Measurements from ENCODE around the gene MYL6. TPM values are rescaled to one million over a fixed set of nuclear protein-coding genes. Genes with fewer than 3 reads are reported as not detected.

Gene MYL6
- total RNA-seq, 2 donors from 2014 or later = 974 to 1,528 TPM

DNA sequence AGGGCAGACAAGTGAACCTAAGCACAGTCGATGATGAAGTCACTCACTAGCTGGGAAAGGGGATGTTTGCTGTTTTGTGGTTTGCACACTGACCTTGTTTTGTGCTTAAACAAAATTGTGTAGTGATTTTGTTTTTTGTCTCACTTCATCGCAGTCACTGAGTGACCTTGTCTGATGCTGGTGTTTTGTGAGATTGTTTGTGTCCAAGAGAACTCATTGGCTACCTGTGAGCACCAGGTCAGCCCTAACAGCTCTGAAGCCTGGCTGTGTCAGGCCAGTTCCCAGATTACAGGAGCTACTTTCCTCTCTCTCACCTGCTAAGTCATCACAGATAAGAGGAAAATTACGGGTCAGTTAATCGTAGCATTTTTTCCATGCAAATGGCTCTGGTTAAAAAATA, 34.0 kb upstream of the MYL6 start:
- Mint-ChIP-seq H3K4me3 (peak overlapping the region; percentile 28), H3K4me1 (peaks cover 34% of the 10 kb centered on the region), H3K27ac (peak overlapping the region; percentile 71), H3K27me3 (no peaks in the 10 kb centered on the region), H3K36me3 (ENCODE audit: low read depth) (peaks cover 60% of the 10 kb centered on the region), H3K9me3 (no peaks in the 10 kb centered on the region)
- ATAC-seq (replicated peaks) = no peak

DNA sequence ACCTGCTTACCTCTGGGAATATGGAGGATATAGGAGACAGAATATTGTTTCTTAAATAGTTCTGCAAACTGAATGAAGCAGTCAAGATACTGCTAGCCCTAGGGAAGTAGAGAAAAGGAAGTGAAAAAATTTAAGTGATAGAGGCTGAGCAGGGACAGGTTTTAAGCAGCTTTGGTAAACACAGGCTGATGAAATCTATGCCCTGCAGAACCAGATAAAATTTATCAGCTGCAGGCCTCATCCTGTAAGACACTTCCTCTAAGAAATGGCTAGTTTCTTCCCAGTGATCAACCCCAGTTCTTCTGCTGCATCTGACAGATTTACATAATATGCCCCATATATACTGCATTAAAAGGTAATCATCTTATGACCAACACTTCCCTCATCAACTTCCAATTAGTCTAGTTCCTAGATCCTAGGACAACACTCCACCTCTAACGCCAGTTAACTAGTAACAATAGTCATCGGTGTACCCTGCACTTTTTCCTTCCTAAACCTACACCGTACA, 31.4 kb upstream of the MYL6 start:
- H3K27me3 Mint-ChIP-seq = no peaks in the 10 kb centered on the region
- H3K4me3 Mint-ChIP-seq = peak overlapping the region; percentile 98
- no peaks in the 10 kb centered on the region for H3K9me3 Mint-ChIP-seq
- no peak for ATAC-seq (replicated peaks)
- H3K36me3 Mint-ChIP-seq (ENCODE audit: low read depth) = peaks cover 62% of the 10 kb centered on the region
- H3K27ac Mint-ChIP-seq = peak overlapping the region; percentile 83
- peaks cover 42% of the 10 kb centered on the region for H3K4me1 Mint-ChIP-seq

DNA sequence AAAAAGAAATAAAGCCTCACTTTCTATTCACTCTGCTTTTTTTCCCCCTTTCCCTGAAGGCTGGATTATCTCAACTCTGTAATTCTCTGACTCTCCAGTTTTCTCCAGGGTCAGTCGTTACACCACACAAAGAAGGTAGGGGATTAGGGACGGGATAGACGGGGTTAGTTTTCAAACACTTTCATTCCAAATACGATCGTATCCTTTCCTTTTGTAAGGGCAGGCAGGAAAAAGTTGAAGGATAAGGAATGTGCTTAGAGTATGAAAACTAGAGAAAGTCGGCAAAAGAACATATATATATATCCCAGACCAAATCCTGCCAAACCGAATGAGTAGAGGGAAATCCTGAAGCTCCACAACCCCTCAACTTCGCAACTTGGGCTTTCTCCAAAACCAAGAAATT, 30.7 kb upstream of the MYL6 start:
- H3K4me3 Mint-ChIP-seq = peak overlapping the region; percentile 98
- H3K27ac Mint-ChIP-seq = peak overlapping the region; percentile 83
- peaks cover 65% of the 10 kb centered on the region for H3K36me3 Mint-ChIP-seq (ENCODE audit: low read depth)
- no peak for ATAC-seq (replicated peaks)
- H3K9me3 Mint-ChIP-seq = no peaks in the 10 kb centered on the region
- peaks cover 49% of the 10 kb centered on the region for H3K4me1 Mint-ChIP-seq
- H3K27me3 Mint-ChIP-seq = no peaks in the 10 kb centered on the region

DNA sequence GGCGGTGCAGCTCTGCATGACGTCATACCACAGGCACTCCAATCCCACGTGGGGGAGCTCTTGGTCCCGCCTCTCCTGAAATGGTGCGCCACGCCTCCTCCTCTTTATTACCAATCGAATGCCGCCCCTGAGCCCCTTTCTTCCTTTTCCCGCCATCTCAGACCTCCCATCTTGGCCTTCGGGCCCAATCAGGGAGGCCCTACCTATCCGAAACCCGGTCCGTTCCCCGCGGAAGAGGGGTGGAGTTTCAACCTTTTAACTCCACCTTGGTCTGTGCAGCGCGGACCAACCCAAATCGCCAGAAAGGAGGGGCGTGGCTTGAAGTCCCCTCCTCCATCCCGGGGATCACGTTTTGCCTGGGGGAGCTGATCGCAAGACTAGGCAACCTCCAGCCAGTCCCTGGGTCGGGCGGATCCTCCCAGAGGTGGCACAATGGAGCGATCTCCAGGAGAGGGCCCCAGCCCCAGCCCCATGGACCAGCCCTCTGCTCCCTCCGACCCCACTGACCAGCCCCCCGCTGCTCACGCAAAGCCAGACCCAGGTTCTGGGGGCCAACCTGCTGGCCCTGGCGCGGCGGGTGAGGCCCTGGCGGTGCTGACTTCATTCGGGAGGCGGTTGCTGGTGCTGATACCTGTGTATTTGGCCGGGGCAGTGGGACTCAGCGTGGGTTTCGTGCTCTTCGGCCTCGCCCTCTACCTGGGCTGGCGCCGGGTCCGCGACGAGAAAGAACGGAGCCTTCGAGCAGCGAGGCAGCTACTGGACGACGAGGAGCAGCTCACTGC, 30.1 kb upstream of the MYL6 start, which contains the start of gene ESYT1:
Gene ESYT1 (plus strand): TSS at position 380 of the 782 bp plus-strand sequence. CDS start 53 bp downstream, at position 433.
- Mint-ChIP-seq H3K4me3 (peak within 1 kb of the TSS; percentile 98), H3K36me3 (ENCODE audit: low read depth) (peaks cover 71% of the 10 kb centered on the region), H3K4me1 (peaks cover 50% of the 10 kb centered on the region), H3K9me3 (no peaks in the 10 kb centered on the region), H3K27me3 (no peaks in the 10 kb centered on the region), H3K27ac (peak within 1 kb of the TSS; percentile 83)
- ATAC-seq (replicated peaks) = peak; percentile 95

DNA sequence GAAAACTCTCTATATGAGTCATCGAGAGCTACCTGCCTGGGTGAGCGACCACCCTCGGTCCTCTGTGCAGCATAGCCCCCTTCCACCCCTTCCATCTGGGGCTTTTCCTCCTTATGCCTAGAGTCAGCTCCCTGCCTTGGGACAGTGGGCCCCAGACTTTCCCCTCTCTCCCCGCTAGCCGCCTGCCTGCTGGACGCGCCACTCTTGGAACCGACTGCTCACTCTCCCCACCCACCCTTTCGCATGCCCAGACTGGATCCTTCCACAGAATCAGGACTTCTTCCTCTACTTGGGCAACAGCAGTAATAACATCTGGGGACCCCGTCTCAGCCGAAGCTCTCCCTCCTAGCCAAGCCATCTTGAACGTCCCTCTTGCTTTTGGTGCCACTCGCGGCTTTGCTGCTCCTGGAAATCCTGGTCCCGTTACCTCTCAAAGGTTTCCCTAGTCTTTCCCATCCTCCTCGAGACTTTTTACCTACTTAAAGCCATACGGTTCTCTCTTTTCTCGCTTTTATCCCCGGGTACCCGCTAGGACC, 29.4 kb upstream of the MYL6 start:
- Mint-ChIP-seq H3K4me1 (peaks cover 48% of the 10 kb centered on the region), H3K4me3 (peak overlapping the region; percentile 98), H3K36me3 (ENCODE audit: low read depth) (peaks cover 75% of the 10 kb centered on the region), H3K27me3 (no peaks in the 10 kb centered on the region), H3K9me3 (no peaks in the 10 kb centered on the region), H3K27ac (peak overlapping the region; percentile 83)
- ATAC-seq (replicated peaks) = no peak

DNA sequence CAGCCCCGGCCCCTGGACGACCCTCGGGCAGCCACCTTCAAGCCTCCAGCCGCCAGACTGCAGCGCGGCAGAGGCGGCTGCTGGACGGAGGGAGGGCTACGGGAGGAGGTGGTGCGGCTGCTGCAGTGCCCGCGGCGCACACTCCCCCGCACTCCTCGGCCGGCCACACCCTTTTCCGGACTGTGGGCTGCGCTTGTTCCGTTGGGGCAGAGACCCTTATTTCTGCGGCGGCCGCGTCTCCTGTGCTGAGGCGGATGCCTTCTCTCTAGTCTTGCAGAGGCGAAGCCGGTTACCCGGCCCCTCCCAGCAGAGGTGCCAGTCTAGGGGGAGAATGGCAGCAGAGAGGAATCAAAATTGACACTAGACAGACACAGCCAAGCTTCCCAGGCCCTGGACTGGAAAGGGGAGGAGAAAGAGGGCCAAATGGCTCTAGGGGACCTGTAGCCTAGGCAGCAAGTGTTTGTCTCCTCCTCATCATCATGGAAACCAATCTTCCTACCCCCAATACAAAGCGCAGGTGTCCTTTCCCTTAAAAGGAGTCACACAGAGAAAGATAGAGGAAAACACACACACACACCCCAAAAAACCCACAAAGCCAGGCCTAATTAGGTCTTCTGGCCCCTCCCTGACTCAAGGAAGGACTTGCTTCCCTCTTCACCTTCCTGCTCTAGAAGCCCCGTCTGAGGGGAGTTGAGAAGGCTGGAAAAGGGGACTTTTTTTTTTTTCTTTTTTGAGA, 28.8 kb upstream of the MYL6 start:
- H3K36me3 Mint-ChIP-seq (ENCODE audit: low read depth) = peaks cover 75% of the 10 kb centered on the region
- H3K27me3 Mint-ChIP-seq = no peaks in the 10 kb centered on the region
- H3K4me3 Mint-ChIP-seq = peak overlapping the region; percentile 98
- peak overlapping the region; percentile 83 for H3K27ac Mint-ChIP-seq
- no peaks in the 10 kb centered on the region for H3K9me3 Mint-ChIP-seq
- ATAC-seq (replicated peaks) = peak; percentile 27
- peaks cover 46% of the 10 kb centered on the region for H3K4me1 Mint-ChIP-seq

DNA sequence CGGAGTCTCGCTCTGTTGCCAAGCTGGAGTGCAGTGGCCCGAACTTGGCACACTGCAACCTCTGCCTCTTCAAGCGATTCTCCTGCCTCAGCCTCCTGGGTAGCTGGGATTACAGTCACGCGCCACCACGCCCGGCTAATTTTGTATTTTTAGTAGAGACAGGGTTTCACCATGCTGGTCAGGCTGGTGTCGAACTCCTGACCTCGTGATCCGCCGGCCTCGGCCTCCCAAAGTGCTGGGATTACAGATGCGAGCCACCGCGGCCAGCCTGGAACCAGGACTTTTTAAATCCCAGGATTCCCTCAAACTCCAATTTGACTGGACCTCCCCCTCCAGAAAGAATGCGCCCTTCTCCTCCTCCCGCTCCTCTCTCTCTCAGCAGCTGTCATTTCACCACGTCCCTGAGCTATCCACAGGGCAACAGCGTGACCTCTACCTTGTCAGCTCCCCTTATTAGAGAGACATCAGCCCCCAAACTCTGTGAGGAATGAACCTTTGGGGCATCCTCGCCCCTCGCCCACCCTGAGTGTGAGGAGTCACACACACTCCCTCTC, 28.1 kb upstream of the MYL6 start:
- peaks cover 47% of the 10 kb centered on the region for H3K4me1 Mint-ChIP-seq
- peak overlapping the region; percentile 83 for H3K27ac Mint-ChIP-seq
- no peaks in the 10 kb centered on the region for H3K9me3 Mint-ChIP-seq
- H3K27me3 Mint-ChIP-seq = no peaks in the 10 kb centered on the region
- H3K4me3 Mint-ChIP-seq = peak overlapping the region; percentile 98
- no peak for ATAC-seq (replicated peaks)
- H3K36me3 Mint-ChIP-seq (ENCODE audit: low read depth) = peaks cover 79% of the 10 kb centered on the region

DNA sequence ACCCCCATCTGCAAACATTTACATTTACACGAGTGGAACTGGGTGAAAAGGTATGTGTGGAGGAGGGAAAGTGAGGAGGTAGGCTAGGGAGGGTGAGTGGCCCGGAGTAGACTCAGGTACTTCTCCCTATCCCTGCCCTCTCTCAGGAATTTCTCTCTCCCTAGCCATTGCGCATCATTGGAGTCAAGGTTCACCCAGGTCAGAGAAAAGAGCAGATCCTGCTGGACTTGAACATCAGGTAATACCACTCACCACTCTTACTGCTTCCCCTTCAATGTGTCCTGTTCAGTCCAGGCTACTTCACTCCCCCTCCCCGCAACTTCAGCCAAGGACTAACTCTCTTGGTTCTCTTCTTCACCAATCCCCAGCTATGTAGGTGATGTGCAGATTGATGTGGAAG, 27.3 kb upstream of the MYL6 start:
- Mint-ChIP-seq H3K9me3 (no peaks in the 10 kb centered on the region), H3K27ac (peak overlapping the region; percentile 83), H3K27me3 (no peaks in the 10 kb centered on the region), H3K4me1 (peaks cover 47% of the 10 kb centered on the region), H3K36me3 (ENCODE audit: low read depth) (peaks cover 87% of the 10 kb centered on the region), H3K4me3 (peak overlapping the region; percentile 98)
- no peak for ATAC-seq (replicated peaks)

DNA sequence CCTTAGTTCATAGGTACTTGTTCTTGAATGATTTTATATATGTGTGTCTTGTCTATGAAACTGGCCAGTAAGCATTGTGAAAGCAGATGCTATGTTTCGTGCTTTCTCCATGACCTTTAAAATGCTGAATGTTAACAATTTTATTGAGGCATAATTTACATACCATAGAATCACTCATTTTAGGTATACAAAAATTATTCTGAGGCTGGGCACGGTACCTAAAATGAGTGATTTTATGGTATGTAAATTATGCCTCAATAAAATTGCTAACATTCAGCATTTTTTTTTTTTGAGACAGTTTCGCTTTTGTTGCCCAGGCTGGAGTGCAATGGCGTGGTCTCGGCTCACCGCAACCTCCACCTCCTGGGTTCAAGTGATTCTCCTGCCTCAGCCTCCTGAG, 23.3 kb upstream of the MYL6 start:
- H3K27ac Mint-ChIP-seq = no peak overlapping the region
- H3K36me3 Mint-ChIP-seq (ENCODE audit: low read depth) = peaks cover 99% of the 10 kb centered on the region
- H3K27me3 Mint-ChIP-seq = no peaks in the 10 kb centered on the region
- H3K9me3 Mint-ChIP-seq = no peaks in the 10 kb centered on the region
- peaks cover 39% of the 10 kb centered on the region for H3K4me1 Mint-ChIP-seq
- peak; percentile 44 for ATAC-seq (replicated peaks)
- peak overlapping the region; percentile 33 for H3K4me3 Mint-ChIP-seq

DNA sequence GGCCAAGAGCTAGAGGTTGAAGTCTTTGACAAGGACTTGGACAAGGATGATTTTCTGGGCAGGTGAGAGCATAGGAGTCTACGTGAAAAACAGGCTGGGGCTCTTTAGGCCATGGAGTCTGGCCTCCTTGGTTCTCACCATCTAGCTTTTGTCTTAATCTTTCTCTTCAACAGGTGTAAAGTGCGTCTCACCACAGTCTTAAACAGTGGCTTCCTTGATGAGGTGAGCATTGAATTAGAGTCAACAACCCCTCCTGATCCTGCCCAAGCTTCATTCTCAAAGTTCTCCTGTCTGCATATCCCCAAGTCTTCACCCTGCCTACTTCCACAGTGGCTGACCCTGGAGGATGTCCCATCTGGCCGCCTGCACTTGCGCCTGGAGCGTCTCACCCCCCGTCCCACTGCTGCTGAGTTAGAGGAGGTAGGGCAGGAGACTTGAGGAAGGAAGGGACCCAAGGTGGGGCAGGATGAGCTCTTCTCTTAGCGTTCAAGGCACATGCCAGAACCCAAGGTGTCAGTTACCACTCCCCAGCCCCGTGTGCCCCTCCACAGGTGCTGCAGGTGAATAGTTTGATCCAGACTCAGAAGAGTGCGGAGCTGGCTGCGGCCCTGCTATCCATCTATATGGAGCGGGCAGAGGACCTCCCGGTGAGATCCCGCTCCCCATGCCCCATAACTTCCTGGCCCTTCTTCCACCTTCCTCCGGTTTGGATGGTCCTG, 20.1 kb upstream of the MYL6 start:
- peaks cover 18% of the 10 kb centered on the region for H3K4me1 Mint-ChIP-seq
- H3K9me3 Mint-ChIP-seq = no peaks in the 10 kb centered on the region
- peak overlapping the region; percentile 17 for H3K4me3 Mint-ChIP-seq
- peaks cover 99% of the 10 kb centered on the region for H3K36me3 Mint-ChIP-seq (ENCODE audit: low read depth)
- peak overlapping the region; percentile 73 for H3K27ac Mint-ChIP-seq
- H3K27me3 Mint-ChIP-seq = no peaks in the 10 kb centered on the region
- no peak for ATAC-seq (replicated peaks)

DNA sequence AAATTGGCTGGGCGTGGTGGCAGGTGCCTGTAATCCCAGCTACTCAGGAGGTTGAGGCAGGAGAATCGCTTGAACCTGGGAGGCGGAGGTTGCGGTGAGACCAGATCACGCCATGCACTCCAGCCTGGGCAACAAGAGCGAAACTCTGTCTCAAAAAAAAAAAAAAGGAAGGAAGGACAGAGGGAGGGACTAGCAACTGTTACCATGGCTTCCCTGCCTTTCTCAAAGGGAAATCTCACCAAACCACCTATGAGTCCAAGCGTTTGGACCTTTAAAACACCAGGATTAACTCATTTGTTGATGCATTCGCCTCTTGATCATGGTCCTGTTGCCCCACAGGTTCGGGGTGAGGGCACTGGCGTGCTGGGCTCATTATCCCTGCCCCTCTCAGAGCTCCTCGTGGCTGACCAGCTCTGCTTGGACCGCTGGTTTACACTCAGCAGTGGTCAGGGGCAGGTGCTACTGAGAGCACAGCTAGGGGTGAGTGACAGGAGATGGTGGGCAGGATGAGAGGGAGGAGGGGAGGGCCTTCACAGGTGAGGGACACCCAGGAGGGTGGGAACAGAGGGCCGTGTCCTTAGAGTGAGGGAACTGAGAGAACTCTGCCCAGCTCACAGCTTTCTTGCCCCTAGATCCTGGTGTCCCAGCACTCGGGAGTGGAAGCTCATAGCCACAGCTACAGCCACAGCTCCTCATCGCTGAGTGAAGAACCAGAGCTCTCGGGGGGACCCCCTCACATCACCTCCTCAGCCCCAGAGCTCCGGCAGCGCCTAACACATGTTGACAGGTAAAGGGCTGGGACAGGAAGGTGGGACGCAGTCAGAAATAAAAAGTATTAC, 16.0 kb upstream of the MYL6 start:
- Mint-ChIP-seq H3K9me3 (no peaks in the 10 kb centered on the region), H3K27ac (peak overlapping the region; percentile 83), H3K36me3 (ENCODE audit: low read depth) (peaks cover 85% of the 10 kb centered on the region), H3K4me1 (peaks cover 6% of the 10 kb centered on the region), H3K27me3 (no peaks in the 10 kb centered on the region), H3K4me3 (peak overlapping the region; percentile 26)
- ATAC-seq (replicated peaks) = no peak

DNA sequence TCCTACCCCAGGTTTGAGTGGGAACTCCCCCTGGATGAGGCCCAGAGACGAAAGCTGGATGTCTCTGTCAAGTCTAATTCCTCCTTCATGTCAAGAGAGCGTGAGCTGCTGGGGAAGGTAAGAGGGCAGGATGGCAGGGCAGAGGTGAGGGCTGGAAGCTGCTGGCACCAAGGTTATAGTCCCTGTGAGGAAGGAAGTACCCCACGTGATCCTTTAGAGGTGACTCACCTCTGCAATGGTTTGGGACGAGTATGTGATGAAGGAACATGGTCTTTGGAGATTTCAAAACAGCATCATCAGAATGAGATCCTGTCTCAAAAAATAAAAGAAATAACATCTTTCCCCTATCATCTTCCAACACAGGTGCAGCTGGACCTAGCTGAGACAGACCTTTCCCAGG, 14.9 kb upstream of the MYL6 start:
- Mint-ChIP-seq H3K4me3 (peak overlapping the region; percentile 26), H3K9me3 (no peaks in the 10 kb centered on the region), H3K27ac (peak overlapping the region; percentile 83), H3K36me3 (ENCODE audit: low read depth) (peaks cover 74% of the 10 kb centered on the region), H3K4me1 (peaks cover 6% of the 10 kb centered on the region), H3K27me3 (no peaks in the 10 kb centered on the region)
- ATAC-seq (replicated peaks) = peak; percentile 85

DNA sequence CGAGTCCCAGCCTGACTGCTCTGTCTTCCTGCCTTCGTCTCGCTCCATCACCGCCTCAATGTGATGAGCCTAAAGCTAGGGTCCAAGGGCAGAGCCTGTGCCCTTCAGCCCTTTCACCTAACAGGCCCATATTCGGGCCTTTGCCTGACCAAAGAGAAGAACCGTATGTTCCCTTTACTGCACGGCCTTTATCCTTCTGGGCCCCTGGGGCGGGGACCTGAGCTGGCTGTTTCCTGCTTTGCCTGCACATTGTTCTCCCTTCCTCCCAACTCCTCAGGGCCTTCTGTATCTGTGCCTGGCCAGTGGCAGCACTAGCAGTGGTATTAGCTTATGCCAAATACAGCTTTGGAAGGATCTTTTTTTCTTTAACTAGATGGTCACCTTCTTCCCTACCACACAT, 14.3 kb upstream of the MYL6 start:
- Mint-ChIP-seq H3K27me3 (no peaks in the 10 kb centered on the region), H3K4me1 (peaks cover 6% of the 10 kb centered on the region), H3K9me3 (no peaks in the 10 kb centered on the region), H3K36me3 (ENCODE audit: low read depth) (peaks cover 68% of the 10 kb centered on the region), H3K4me3 (no peak overlapping the region), H3K27ac (peak overlapping the region; percentile 83)
- no peak for ATAC-seq (replicated peaks)

Data from activated T-helper 17 cell treated with anti-CD3 and anti-CD28 coated beads, Interleukin-2, amount 50 U/mL, for 72 hours (primary cell).